ENCODE measurements around the gene ATG4B. TPM values are rescaled to one million over a fixed set of nuclear protein-coding genes. Genes with fewer than 3 reads are reported as not detected.
A peak's percentile ranks its signal among the peaks of the same experiment; 100 is the strongest.

ATG4B gene
- total RNA-seq, 1 experiment from 2014 or later = 133 TPM

DNA sequence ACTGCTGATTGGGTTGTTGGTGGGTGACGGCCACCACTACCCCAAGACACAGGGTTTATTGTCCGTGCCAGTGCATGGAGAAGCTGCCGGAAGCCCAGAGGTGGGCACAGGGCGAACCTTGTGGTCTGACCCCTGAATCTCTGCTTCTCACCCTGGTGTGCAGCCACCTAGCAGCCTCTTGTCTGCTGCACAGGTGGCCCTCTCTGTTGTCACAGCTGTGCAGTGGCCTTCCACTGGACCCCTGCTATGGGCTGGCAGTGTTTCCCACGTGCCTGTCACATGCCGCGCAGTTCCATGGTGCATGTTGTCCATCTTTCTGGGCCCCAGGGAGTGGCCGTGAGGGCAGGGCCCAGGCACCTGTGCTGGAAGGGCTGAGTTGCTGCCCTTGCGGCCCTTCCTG is 15.2 kb downstream of the ATG4B start:
- peaks cover 47% of the 10 kb centered on the region for H3K36me3 Mint-ChIP-seq
- H3K27me3 Mint-ChIP-seq (ENCODE audit: low read depth) = no peaks in the 10 kb centered on the region
- no peak overlapping the region for H3K27ac Mint-ChIP-seq
- no peak overlapping the region for H3K4me3 Mint-ChIP-seq
- no peaks in the 10 kb centered on the region for H3K9me3 Mint-ChIP-seq
- CTCF ChIA-PET = no interaction called here
- peaks cover 23% of the 10 kb centered on the region for H3K4me1 Mint-ChIP-seq
- DNase-seq (ENCODE audit: low spot score) = no peak
- TF ChIP-seq, protein P1, sequence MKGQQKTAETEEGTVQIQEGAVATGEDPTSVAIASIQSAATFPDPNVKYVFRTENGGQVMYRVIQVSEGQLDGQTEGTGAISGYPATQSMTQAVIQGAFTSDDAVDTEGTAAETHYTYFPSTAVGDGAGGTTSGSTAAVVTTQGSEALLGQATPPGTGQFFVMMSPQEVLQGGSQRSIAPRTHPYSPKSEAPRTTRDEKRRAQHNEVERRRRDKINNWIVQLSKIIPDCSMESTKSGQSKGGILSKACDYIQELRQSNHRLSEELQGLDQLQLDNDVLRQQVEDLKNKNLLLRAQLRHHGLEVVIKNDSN (CRISPR knock-in tag; IDR thresholded peaks at IDR 0.05) = no peak
- TF ChIP-seq, protein P2, sequence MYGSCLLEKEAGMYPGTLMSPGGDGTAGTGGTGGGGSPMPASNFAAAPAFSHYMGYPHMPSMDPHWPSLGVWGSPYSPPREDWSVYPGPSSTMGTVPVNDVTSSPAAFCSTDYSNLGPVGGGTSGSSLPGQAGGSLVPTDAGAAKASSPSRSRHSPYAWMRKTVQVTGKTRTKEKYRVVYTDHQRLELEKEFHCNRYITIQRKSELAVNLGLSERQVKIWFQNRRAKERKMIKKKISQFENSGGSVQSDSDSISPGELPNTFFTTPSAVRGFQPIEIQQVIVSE (CRISPR knock-in tag; IDR thresholded peaks at IDR 0.05; ENCODE audit: borderline replicate concordance) = no peak
- TF ChIP-seq, protein P3, sequence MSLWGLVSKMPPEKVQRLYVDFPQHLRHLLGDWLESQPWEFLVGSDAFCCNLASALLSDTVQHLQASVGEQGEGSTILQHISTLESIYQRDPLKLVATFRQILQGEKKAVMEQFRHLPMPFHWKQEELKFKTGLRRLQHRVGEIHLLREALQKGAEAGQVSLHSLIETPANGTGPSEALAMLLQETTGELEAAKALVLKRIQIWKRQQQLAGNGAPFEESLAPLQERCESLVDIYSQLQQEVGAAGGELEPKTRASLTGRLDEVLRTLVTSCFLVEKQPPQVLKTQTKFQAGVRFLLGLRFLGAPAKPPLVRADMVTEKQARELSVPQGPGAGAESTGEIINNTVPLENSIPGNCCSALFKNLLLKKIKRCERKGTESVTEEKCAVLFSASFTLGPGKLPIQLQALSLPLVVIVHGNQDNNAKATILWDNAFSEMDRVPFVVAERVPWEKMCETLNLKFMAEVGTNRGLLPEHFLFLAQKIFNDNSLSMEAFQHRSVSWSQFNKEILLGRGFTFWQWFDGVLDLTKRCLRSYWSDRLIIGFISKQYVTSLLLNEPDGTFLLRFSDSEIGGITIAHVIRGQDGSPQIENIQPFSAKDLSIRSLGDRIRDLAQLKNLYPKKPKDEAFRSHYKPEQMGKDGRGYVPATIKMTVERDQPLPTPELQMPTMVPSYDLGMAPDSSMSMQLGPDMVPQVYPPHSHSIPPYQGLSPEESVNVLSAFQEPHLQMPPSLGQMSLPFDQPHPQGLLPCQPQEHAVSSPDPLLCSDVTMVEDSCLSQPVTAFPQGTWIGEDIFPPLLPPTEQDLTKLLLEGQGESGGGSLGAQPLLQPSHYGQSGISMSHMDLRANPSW (CRISPR knock-in tag; conservative IDR thresholded peaks at IDR 0.05; ENCODE audit: low read depth) = no peak
- TF ChIP-seq FOXK1 (CRISPR knock-in tag; IDR thresholded peaks at IDR 0.05) = no peak
- POLR2A ChIA-PET = no interaction called here
- ATAC-seq = no peak

DNA sequence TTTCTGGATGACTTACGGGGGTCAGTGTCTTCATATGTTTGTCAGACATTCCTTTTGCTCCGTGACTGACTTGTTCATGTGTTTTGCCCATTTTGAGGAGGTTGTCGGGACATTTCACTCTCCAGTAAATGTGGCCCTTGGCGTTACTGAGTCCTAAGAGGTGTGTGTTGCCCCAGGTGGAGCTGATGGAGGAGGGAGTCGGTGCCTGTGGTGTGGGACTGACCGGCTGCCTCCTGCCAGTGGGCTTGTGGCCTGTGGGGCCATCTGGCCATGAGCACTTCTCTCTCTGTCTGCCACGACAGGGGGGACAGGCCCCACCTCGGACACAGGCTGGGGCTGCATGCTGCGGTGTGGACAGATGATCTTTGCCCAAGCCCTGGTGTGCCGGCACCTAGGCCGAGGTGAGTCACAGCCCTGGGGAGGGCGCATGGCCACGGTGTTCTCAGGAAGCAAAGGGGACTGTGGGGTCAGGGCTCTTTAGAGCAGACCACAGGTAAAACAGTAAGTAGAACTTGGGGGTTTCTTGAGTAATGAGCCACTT is 15.8 kb downstream of the ATG4B start:
- H3K36me3 Mint-ChIP-seq = peaks cover 47% of the 10 kb centered on the region
- CTCF ChIA-PET = no interaction called here
- ATAC-seq (no peak), DNase-seq (ENCODE audit: low spot score) (no peak)
- no peak overlapping the region for H3K27ac Mint-ChIP-seq
- H3K27me3 Mint-ChIP-seq (ENCODE audit: low read depth) = no peaks in the 10 kb centered on the region
- POLR2A ChIA-PET = no interaction called here
- peaks cover 23% of the 10 kb centered on the region for H3K4me1 Mint-ChIP-seq
- no peak overlapping the region for H3K4me3 Mint-ChIP-seq
- no peaks in the 10 kb centered on the region for H3K9me3 Mint-ChIP-seq
- no peak for TF ChIP-seq JAZF1 (CRISPR knock-in tag; IDR thresholded peaks at IDR 0.05)
- TF ChIP-seq GABPB1 (CRISPR knock-in tag; IDR thresholded peaks at IDR 0.05) = 0 out of 2 replicates have a peak, but pooled peaks have one; percentile 17

DNA sequence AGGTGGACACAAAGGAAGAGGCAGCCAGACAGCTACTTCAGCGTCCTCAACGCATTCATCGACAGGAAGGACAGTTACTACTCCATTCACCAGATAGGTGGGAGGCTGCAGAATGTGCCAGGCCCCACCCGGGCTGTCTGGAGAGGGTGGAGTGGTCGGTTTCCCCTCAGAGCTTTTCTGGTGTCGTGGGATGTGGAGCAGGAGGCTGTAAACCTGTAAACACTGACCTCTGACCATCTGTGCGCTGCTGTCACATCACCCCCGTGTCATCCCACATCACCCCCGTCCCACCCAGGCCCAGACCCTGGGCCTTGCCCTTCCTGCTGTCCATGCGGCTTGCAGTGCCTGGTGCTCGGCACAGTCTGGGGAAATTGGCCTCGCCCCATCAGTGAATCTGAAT is 17.1 kb downstream of the ATG4B start:
- ATAC-seq (no peak), DNase-seq (ENCODE audit: low spot score) (no peak)
- ChIA-PET CTCF (no interaction called here), POLR2A (no interaction called here)
- Mint-ChIP-seq H3K36me3 (peaks cover 54% of the 10 kb centered on the region), H3K27ac (no peak overlapping the region), H3K27me3 (ENCODE audit: low read depth) (no peaks in the 10 kb centered on the region), H3K4me3 (no peak overlapping the region), H3K4me1 (peaks cover 14% of the 10 kb centered on the region), H3K9me3 (no peaks in the 10 kb centered on the region)
- no peak for TF ChIP-seq NFE2L1 (CRISPR knock-in tag; IDR thresholded peaks at IDR 0.05)
- TF ChIP-seq ZNF396 (CRISPR knock-in tag; IDR thresholded peaks at IDR 0.05; ENCODE audit: borderline replicate concordance) = no peak
- no peak for TF ChIP-seq TEAD4 (CRISPR knock-in tag; IDR thresholded peaks at IDR 0.05)
- TF ChIP-seq, protein P4, sequence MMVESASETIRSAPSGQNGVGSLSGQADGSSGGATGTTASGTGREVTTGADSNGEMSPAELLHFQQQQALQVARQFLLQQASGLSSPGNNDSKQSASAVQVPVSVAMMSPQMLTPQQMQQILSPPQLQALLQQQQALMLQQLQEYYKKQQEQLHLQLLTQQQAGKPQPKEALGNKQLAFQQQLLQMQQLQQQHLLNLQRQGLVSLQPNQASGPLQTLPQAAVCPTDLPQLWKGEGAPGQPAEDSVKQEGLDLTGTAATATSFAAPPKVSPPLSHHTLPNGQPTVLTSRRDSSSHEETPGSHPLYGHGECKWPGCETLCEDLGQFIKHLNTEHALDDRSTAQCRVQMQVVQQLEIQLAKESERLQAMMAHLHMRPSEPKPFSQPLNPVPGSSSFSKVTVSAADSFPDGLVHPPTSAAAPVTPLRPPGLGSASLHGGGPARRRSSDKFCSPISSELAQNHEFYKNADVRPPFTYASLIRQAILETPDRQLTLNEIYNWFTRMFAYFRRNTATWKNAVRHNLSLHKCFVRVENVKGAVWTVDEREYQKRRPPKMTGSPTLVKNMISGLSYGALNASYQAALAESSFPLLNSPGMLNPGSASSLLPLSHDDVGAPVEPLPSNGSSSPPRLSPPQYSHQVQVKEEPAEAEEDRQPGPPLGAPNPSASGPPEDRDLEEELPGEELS (CRISPR knock-in tag; IDR thresholded peaks at IDR 0.05) = no peak
- TF ChIP-seq, protein P5, sequence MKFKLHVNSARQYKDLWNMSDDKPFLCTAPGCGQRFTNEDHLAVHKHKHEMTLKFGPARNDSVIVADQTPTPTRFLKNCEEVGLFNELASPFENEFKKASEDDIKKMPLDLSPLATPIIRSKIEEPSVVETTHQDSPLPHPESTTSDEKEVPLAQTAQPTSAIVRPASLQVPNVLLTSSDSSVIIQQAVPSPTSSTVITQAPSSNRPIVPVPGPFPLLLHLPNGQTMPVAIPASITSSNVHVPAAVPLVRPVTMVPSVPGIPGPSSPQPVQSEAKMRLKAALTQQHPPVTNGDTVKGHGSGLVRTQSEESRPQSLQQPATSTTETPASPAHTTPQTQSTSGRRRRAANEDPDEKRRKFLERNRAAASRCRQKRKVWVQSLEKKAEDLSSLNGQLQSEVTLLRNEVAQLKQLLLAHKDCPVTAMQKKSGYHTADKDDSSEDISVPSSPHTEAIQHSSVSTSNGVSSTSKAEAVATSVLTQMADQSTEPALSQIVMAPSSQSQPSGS (CRISPR knock-in tag; IDR thresholded peaks at IDR 0.05; ENCODE audit: borderline replicate concordance, low read depth) = no peak
- no peak for TF ChIP-seq ESRRA (CRISPR knock-in tag; IDR thresholded peaks at IDR 0.05; ENCODE audit: borderline replicate concordance)
- no peak for TF ChIP-seq MXD4 (CRISPR knock-in tag; IDR thresholded peaks at IDR 0.05; ENCODE audit: borderline replicate concordance)
- TF ChIP-seq, protein P6, sequence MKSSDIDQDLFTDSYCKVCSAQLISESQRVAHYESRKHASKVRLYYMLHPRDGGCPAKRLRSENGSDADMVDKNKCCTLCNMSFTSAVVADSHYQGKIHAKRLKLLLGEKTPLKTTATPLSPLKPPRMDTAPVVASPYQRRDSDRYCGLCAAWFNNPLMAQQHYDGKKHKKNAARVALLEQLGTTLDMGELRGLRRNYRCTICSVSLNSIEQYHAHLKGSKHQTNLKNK (CRISPR knock-in tag; IDR thresholded peaks at IDR 0.05) = no peak
- no peak for TF ChIP-seq GRHL2 (CRISPR knock-in tag; IDR thresholded peaks at IDR 0.05; ENCODE audit: insufficient replicate concordance, severe bottlenecking)
- TF ChIP-seq ZNF416 (CRISPR knock-in tag; IDR thresholded peaks at IDR 0.05) = no peak
- TF ChIP-seq OVOL2 (CRISPR knock-in tag; IDR thresholded peaks at IDR 0.05; ENCODE audit: borderline replicate concordance) = no peak
- TF ChIP-seq, protein P1 (CRISPR knock-in tag; IDR thresholded peaks at IDR 0.05) = no peak
- TF ChIP-seq, protein P7, sequence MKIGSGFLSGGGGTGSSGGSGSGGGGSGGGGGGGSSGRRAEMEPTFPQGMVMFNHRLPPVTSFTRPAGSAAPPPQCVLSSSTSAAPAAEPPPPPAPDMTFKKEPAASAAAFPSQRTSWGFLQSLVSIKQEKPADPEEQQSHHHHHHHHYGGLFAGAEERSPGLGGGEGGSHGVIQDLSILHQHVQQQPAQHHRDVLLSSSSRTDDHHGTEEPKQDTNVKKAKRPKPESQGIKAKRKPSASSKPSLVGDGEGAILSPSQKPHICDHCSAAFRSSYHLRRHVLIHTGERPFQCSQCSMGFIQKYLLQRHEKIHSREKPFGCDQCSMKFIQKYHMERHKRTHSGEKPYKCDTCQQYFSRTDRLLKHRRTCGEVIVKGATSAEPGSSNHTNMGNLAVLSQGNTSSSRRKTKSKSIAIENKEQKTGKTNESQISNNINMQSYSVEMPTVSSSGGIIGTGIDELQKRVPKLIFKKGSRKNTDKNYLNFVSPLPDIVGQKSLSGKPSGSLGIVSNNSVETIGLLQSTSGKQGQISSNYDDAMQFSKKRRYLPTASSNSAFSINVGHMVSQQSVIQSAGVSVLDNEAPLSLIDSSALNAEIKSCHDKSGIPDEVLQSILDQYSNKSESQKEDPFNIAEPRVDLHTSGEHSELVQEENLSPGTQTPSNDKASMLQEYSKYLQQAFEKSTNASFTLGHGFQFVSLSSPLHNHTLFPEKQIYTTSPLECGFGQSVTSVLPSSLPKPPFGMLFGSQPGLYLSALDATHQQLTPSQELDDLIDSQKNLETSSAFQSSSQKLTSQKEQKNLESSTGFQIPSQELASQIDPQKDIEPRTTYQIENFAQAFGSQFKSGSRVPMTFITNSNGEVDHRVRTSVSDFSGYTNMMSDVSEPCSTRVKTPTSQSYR (CRISPR knock-in tag; IDR thresholded peaks at IDR 0.05) = no peak
- TF ChIP-seq FOXK1 (CRISPR knock-in tag; IDR thresholded peaks at IDR 0.05) = no peak
